K562 (cell line): Measurements from ENCODE around the gene HMGA1. TPM values are rescaled to one million over a fixed set of nuclear protein-coding genes. Genes with fewer than 3 reads are reported as not detected.

Experiments
- BCLAF1 ChIP-seq, 2 experiments: fragments of 450-650 bp in 1 of 2; IDR thresholded peaks; 2 replicates each; pipeline ENCODE4 v1.6.1; 2011 to 2017; ENCODE audit warnings: low read depth in 2 of 2, antibody characterized with exemption in 1 of 2, borderline replicate concordance in 1 of 2, low read length in 1 of 2, mild to moderate bottlenecking in 1 of 2, mixed read lengths in 1 of 2; ENCODE audit not compliant: control insufficient read depth in 1 of 2
- BRD4 ChIP-seq: fragments of 200-600 bp; sonication (generic); IDR thresholded peaks from 2 replicates; pipeline ENCODE4 v1.6.1; 2017; ENCODE audit warnings: inconsistent platforms
- C11orf30 ChIP-seq: fragments of 450-650 bp; IDR thresholded peaks from 2 replicates; pipeline ENCODE4 v1.6.1; 2016; ENCODE audit warnings: low read depth, mild to moderate bottlenecking
- CBX1 ChIP-seq: sonication (generic); IDR thresholded peaks from 2 replicates; pipeline ENCODE4 v1.6.1; 2016; ENCODE audit warnings: antibody characterized with exemption, low read depth, mild to moderate bottlenecking
- CCAR2 ChIP-seq: fragments of 200-400 bp; formaldehyde crosslinking; IDR thresholded peaks from 2 replicates; pipeline ENCODE4 v1.6.1; 2017; ENCODE audit warnings: mild to moderate bottlenecking, low read depth, low read length
- CTCF ChIP-seq, 3 experiments: IDR thresholded peaks in 2 of 3; conservative IDR thresholded peaks in 1 of 3; 2 replicates each; pipeline ENCODE4 v1.5.1; 2011 to 2012; ENCODE audit warnings: low read length in 3 of 3, mild to moderate bottlenecking in 3 of 3, control low read depth in 2 of 3, improper control_type of control experiment in 1 of 3, inconsistent platforms in 1 of 3, low read depth in 1 of 3, mixed read lengths in 1 of 3, moderate library complexity in 1 of 3; ENCODE audit not compliant: insufficient read depth in 2 of 3
- ELF1 ChIP-seq: fragments of 200-800 bp; sonication (Bioruptor generic); IDR thresholded peaks from 2 replicates; pipeline ENCODE4 v1.6.1; 2016; ENCODE audit warnings: missing genetic modification characterization, missing compliant biosample characterization
- ETV1 ChIP-seq: fragments of 450-650 bp; conservative IDR thresholded peaks from 2 replicates; pipeline ENCODE4 v1.6.1; 2016; ENCODE audit warnings: missing genetic modification characterization, control low read depth, low read depth, missing compliant biosample characterization
- EZH2 ChIP-seq: IDR thresholded peaks from 2 replicates; pipeline ENCODE4 v1.6.1; 2012; ENCODE audit warnings: low read depth, mild to moderate bottlenecking, inconsistent platforms, low read length, borderline replicate concordance
- GABPB1 ChIP-seq: sonication (generic); formaldehyde crosslinking; IDR thresholded peaks from 2 replicates; pipeline ENCODE4 v1.8.0; 2022; ENCODE audit warnings: mild to moderate bottlenecking, missing genetic modification reagents
- HDAC2 ChIP-seq: fragments of 450-650 bp; IDR thresholded peaks from 2 replicates; pipeline ENCODE4 v1.6.1; 2016; ENCODE audit warnings: mild to moderate bottlenecking
- HNRNPUL1 ChIP-seq: fragments of 200-400 bp; formaldehyde crosslinking; IDR thresholded peaks from 2 replicates; pipeline ENCODE4 v1.6.1; 2017; ENCODE audit warnings: low read length
- MAX ChIP-seq: sonication (generic); formaldehyde crosslinking; IDR thresholded peaks from 2 replicates; pipeline ENCODE4 v1.9.0; 2022; ENCODE audit warnings: mild to moderate bottlenecking, missing genetic modification reagents
- NFXL1 ChIP-seq: fragments of 450-650 bp; formaldehyde crosslinking; IDR thresholded peaks from 2 replicates; pipeline ENCODE4 v1.4.0; 2021; ENCODE audit warnings: mild to moderate bottlenecking
- RBM39 ChIP-seq: fragments of 200-400 bp; formaldehyde crosslinking; optimal IDR thresholded peaks from 2 replicates; pipeline ENCODE3; 2018; ENCODE audit warnings: low read depth, low read length
- RFX1 ChIP-seq: fragments of 450-650 bp; IDR thresholded peaks from 2 replicates; pipeline ENCODE4 v1.6.1; 2016; ENCODE audit warnings: mild to moderate bottlenecking, moderate library complexity
- YBX1 ChIP-seq: fragments of 450-650 bp; IDR thresholded peaks from 2 replicates; pipeline ENCODE4 v1.7.1; 2016; ENCODE audit warnings: mild to moderate bottlenecking
- ZNF280B ChIP-seq: fragments of 250-450 bp; sonication (Bioruptor Pico); IDR thresholded peaks from 2 replicates; pipeline ENCODE4 v1.5.1; 2021; ENCODE audit warnings: mild to moderate bottlenecking
- ZNF384 ChIP-seq: IDR thresholded peaks from 2 replicates; pipeline ENCODE4 v1.6.1; 2012; ENCODE audit warnings: low read depth, low read length, improper control_type of control experiment
- ZNF696 ChIP-seq: fragments of 250-450 bp; sonication (Bioruptor Pico); conservative IDR thresholded peaks from 2 replicates; pipeline ENCODE4 v1.4.0; 2020; ENCODE audit warnings: mild to moderate bottlenecking, moderate library complexity
- ZSCAN32 ChIP-seq: fragments of 450-650 bp; formaldehyde crosslinking; IDR thresholded peaks from 2 replicates; pipeline ENCODE4 v1.4.0; 2020; ENCODE audit warnings: mild to moderate bottlenecking, moderate library complexity
- polyA plus RNA-seq, 8 experiments: library from polyadenylated mRNA; depleted of rRNA in 4 of 8; stranded (reverse) in 5 of 8; unstranded in 3 of 8; fragments of >200 nt; fragmentation: Nextera tagmentation in 2 of 8; fragmentation: Illumina TruSeq in 1 of 8; extraction: Ambion mirVana in 2 of 8; extraction: Trizol in 1 of 8; gene quantifications; 2 replicates each; pipeline versions ENCODE4 v1.2.1 to v1.2.3, GENCODE V29; 2011 to 2014; ENCODE audit warnings: inconsistent platforms in 1 of 8, missing spikeins in 1 of 8
- total RNA-seq, 7 experiments: library from RNA; depleted of rRNA in 6 of 7; stranded (reverse); fragments of >200 nt in 6 of 7; fragmentation: Illumina TruSeq in 2 of 7; extraction: Trizol in 2 of 7; gene quantifications; 2 replicates each; pipeline versions ENCODE4 v1.2.1 to v1.2.3, GENCODE V29; 2011 to 2021; ENCODE audit warnings: low replicate concordance in 1 of 7
- TF ChIP-seq, protein P1 (sequence below): sonication (generic); formaldehyde crosslinking; IDR thresholded peaks from 2 replicates; pipeline ENCODE4 v1.8.1; 2023; ENCODE audit warnings: mild to moderate bottlenecking, missing genetic modification reagents

HMGA1 gene
- total and polyA plus RNA-seq, 9 of the 15 experiments (the other 6 are each of a cell fraction or from before 2014, with no cell fraction given): 27.8 to 1,947 (median 594) TPM

DNA sequence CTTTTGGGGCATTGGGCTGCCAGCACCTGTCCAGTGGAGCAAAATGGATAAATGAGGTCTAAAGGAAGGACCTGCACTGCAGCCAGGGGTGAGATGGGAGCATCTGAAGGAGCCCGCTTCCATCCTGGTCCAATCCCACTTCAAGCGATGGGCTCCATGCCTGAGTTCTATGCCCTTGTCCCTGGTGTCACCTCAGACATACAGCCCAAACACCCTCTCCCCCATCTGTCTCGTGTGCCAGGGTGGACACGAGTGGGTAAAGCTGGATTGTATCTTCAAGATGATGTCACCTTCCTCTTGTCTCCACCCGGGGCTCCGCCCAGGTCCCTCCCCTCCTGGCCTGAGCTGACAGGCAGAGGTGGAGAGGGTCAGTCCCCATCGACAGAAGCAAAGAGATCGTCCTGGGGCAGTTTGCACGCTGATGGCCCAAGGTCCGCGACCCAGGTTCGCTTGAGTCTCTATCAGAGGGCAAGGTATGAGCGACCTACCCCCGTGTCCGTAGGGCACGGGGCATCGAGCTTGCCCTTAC is 11.6 kb downstream of the HMGA1 start (continued):
- TF ChIP-seq ZNF280B (CRISPR knock-in tag) (no peak), BRD4 (no peak; the same call in 1 of the 2 replicates), C11orf30 (no peak), EZH2 (no peak), MAX (CRISPR knock-in tag) (no peak; the same call in 1 of the 2 replicates), YBX1 (no peak), ZNF696 (no peak), NFXL1 (CRISPR knock-in tag) (no peak), GABPB1 (0 out of 2 replicates have a peak, but pooled peaks have one; percentile 8), RBM39 (peak; percentile 10), HDAC2 (no peak), BCLAF1 (IDR thresholded peaks at IDR 0.05; ENCODE audit: borderline replicate concordance in 1 of 2, control insufficient read depth in 1 of 2, low read depth in 2 of 2, low read length in 1 of 2) (0 out of 4 replicates have a peak, but pooled peaks of 1 of the 2 experiments have one; percentile 61), CCAR2 (no peak), CTCF (IDR thresholded peaks at IDR 0.05 in 2 of 3, conservative IDR thresholded peaks at IDR 0.05 in 1 of 3; ENCODE audit: insufficient read depth in 2 of 3, low read depth in 1 of 3, low read length in 3 of 3) (no peak), ELF1 (tag) (no peak), ETV1 (tag) (no peak), ZNF384 (no peak), RFX1 (no peak), ZSCAN32 (0 out of 2 replicates have a peak, but pooled peaks have one; percentile 7), CBX1 (no peak), HNRNPUL1 (no peak)
- TF ChIP-seq, protein P1, sequence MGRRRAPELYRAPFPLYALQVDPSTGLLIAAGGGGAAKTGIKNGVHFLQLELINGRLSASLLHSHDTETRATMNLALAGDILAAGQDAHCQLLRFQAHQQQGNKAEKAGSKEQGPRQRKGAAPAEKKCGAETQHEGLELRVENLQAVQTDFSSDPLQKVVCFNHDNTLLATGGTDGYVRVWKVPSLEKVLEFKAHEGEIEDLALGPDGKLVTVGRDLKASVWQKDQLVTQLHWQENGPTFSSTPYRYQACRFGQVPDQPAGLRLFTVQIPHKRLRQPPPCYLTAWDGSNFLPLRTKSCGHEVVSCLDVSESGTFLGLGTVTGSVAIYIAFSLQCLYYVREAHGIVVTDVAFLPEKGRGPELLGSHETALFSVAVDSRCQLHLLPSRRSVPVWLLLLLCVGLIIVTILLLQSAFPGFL (CRISPR knock-in tag): peak; percentile 93; the same call in 1 of the 2 replicates
